Activated CD4-positive, alpha-beta T cell treated with anti-CD3 and anti-CD28 coated beads, Interleukin-2, amount 50 U/mL, for 48 hours (primary cell): Measurements from ENCODE around the gene CPA1.

ENCODE experiments used
- DNase-seq, 2 experiments: peaks; one replicate each; pipeline ENCODE4 v3.0.0-alpha.2; 2020

CPA1 gene

DNA sequence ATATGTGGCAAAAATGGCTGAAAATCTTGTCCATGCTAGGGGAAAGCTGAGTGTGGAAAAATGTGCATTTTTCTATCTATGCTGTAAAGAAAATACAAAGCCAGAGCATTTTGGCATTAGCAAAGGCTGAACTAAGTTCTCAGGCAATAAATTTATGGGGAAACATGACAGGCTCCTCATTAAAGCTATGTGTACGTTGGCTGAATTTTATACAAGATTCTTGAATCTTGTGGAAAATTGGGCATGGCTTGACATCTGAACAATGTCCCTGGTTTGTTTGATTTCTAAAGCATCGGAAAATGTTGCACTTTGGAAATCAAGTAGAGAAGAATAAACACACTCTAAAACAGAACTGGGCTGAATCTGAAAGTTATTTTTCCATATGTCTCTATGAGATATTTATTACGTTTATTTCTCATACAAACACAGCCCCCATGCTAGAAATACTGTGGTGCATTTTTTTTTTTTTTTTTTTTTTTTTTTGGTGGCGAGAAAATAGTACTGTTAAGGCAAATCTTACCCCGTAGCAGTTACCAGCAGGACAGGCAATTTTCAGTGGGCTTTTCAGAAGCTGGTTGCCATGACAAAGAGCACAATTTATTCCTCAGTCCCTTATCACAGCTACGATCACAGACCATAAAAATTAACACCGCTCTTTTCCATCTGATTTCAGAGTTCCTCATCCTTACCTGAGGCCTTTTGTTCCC, 16.9 kb downstream of the CPA1 start:
- DNase-seq = no peak

DNA sequence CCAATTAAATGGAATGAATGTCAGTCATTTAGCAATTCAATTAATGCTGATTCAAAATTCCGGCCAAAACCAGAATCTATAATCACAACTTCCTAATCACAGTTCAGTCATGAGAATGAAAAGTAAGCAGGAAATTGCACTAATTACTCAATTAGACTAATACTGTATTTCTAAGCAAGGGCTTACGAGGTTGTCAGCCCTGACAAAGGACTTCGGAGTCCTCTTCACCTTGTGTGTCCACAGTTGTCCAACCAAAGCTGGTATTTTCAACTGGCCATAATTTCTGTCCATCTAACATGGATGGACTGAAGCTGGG, 17.4 kb downstream of the CPA1 start:
- no peak for DNase-seq

DNA sequence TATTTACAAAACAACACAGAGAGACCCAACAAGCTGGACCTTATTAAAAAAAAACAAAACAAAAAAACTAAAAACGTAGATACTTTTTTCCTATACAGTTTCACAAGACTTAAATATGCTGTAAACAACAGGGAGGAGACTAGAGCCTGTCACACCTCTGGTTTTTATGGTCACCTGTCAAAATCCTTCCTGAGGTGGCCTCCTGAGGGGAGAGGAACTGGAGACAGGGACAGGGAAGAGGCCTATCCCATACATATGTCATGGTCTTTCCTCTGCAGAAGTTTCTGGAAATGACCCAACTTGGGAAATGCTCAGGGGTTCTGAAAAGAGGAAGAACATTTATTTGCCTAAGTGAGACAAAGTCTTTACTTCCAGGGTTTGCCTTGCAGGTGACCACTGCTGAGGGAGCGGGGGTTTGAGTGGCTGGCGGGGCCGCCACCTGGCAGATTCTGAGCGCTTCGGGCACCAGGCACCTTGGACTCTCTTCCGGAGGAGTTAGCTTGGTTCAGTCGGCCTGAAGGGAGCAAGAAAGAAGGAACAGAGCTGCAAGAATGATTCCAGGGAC, 18.3 kb downstream of the CPA1 start:
- no peak for DNase-seq

DNA sequence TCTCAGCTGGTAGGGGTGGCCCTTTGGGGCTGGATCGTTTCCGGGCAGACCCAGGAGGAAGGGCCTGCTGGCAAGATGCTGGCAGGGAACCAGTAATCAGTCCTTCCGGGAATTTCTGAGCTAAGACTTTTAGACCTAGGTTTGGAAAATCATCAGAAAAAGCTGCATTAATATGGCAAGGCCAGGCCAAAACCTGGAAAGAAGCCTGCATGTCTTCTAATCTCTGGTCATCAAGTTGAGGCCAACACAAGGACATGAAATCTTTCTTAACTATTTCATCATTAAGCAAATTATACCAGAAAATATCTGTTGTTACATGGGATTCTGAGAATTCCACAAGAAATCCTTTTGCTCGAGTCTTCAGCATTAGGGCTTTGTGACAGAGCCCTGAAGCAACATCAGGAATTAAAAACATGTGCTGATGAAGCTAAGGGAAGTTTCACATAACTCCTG, 19.9 kb downstream of the CPA1 start:
- DNase-seq = no peak

DNA sequence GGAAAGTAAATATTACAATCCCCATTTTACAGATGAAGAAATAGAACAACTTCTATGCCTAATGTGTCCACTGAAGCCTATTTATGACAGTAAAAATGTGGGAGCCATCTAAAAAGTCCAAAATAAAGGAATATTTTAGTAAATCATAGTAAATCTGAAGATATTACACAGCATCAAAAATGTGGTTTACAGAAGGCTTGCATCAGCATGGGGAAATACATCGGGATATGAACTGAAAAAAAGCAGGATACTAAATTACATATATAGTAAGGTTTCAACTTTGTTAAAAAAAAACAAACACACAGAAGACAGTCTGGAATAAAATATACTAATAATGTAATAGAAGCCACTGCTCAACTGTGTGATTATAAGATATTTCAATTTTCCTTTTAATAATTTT, 20.8 kb downstream of the CPA1 start:
- DNase-seq = no peak

DNA sequence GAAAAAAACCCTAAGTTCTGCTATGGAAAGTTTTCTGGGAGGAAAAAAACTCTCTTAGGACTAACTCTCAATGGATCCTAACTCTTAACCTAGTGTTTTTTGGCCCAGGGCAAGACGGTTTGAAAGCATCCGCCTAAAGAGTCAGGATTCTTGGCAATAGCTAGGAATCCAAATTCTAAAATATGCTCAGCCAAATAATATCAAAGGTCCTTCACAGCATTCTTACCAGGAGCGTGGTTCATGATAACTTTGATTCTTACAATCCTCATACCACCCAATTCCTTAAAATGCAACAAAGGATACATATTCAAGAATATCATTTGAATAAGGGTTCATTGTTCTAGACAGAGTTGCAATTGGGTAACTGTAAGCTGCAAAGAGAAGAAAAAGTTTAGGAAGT, 21.3 kb downstream of the CPA1 start:
- DNase-seq = no peak

DNA sequence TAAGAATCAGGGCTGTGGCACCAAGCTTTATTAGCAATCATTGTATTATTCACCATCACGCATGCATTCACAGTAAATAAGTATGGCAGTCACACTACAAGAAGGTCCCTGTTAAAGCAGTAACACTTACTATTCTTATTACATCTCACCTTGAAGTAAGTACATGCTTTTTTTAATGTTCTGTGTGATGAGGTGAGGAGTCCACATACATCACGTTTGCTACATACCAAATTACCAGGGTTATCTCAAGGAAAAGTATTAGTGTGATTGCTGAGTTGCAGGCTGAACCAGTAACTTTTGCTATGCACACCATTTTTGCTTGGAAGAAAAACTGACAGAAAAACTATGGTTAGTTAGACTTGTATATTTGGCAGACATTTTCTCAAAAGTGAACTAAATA, 24.7 kb downstream of the CPA1 start:
- no peak for DNase-seq

DNA sequence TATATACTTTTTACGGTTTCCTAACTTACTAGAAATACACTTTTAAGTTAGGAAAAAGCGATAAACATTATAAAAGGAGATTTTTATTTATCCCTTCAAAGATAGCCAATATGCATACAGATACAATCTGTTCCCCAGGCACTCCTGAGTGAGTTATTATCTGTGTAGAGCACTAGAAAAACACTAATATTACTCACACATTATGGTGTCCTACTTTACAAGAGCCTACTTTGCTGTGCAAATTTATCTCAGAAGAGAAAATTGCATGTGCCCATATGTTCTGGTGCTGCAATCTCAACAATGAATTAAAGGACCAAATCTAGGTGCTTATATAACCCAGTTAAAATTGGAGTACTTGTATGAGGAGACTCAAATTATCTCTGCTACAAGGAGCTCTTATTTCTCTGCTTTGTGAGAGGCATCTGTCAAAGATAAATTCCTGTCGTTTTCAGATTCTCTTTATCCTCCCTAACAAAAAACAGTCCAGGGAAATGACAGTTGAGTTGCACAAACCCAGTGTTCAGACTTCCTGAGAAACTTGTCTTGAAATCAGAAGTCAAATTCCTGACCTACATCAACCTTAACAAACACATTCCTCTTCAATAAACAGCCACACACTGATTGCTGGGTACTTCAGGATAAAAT, 28.9 kb downstream of the CPA1 start:
- DNase-seq = no peak

DNA sequence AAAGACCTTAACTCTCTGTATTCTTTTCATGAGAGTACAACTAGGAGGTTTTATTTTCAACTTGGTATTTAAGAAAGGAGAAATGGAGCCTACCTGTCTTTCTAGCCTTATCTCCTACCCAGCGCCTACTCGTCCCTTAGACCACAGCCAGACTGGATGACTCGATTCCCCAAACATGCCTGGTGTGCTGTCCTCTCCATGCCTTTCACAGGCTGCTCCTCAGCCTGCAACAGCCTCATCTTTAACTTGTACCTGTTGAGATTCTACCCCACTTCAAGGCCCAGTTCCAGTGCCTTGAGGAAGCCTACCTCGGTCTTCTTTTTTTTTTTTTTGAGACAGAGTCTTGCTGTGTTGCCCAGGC, 29.4 kb downstream of the CPA1 start:
- no peak for DNase-seq

DNA sequence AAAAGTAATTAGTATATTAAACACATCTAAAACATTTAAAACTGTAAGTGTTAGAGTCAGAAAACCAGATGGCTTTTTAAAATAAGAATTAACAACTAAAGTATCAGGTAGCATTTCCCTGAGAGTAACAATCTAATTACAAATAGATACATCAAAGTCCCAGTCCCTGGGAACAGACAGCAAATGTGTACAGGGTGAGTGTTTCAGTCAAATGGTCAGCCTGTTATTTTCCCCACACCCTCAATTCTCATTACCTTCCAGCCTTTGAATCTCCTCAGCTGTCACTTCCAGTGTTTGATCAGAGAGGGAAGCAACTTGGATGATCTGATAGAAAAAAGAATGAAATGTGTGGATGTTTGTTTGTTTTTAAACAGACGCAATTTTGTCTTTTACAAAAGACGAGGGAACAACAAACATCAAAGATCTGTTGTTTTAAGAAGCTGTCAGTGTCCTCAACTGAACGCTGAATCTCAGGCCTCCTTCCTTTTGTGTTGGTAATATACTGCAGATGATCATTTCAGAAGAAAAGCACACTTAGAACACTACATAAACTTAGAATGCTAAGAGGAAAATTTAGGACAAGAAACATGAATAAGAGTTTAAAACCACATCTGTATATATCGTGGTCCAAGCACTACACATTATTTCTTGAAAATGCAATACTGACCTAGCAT, 30.7 kb downstream of the CPA1 start:
- no peak for DNase-seq

DNA sequence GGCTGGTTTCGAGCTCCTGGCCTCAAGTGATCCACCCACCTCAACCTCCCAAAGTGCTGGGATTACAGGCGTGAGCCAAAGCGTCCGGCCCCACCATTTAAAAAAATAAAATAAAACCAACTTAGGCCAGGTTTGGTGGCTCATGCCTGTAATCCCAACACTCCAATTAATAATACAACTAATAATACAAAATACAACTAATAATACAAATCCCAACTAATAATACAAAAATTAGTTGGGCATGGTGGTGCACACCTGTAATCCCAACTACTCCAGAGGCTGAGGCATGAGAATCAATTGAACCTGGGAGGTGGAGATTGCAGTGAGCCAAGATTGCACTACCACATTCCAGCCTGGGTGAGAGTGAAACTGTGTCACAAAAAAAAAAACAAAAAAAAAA, 32.9 kb downstream of the CPA1 start:
- DNase-seq = no peak

DNA sequence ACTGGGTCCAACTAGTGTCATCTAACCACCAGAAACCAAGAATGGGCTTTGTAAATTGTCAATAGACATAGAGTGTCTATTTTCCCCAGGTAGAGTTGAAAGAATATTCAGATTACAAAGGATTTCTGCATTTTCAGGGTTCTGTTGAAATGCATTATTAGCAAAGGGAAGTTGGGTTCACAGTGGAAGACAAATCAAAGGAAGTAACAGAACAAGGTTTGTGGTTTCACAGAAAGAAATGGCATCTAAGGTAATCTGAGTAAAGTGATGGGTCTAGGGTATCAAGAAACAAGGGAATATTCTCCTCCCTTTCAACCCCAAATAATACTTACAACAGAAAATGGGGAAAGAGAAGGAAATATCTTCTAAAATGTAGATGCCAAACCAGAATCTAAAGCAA, 34.7 kb downstream of the CPA1 start:
- no peak for DNase-seq

DNA sequence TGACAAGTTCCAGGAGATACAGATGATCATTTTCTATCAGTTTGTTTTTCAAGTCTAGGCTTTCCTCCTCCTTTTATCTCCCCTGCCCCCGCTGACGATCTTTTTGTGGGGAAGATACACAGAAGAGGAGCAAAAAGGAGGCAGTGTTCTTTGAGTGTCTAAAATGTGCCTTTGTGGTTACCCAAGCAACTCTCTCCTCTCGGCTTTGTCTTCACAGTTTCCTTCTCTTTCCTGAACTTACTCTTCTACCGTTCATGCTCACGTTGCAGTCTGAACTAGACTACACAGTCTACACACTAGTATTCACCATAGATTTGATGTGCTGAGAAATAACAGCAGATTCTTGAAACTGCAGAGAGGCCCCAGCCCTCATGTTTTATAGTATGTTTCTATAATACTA, 36.9 kb downstream of the CPA1 start:
- peak in 1 of 2 experiments; percentile 28 for DNase-seq

DNA sequence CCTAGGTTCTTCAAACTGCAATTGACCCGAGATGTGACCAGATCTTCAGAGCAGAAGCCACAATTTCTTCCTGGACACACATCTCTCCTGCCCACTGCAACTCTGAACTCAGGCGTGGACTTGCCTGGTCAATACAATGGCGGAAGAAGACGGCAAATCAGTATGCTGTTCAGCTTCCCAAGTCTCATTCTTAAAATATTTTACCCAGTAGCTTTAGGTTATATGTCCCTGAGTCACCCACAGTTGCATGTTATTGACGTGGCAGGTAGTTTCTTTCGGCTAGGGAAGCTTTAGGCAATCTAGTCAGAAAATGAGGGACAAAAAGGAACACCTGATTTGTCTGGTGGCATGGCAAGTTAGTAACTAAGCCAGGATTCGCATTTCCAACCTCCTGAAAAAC, 38.0 kb downstream of the CPA1 start:
- no peak for DNase-seq

DNA sequence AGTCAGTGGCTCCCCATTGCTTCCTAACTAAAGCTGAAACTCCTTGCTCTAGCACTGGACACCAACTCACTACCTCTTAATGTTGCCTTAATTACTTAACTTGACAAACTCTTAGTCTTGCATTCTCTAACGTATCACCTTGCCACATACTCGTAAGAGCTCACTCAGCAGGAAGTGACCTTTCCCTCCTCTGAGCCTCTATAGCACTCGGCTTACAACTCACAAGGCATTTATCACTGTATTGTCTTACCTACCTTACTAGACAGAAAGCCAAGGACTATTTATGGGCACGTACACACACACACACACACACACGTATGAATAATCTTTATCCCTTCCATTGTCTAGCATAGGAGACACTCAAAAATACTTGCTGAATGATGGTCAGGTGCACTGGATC, 39.4 kb downstream of the CPA1 start:
- no peak for DNase-seq

DNA sequence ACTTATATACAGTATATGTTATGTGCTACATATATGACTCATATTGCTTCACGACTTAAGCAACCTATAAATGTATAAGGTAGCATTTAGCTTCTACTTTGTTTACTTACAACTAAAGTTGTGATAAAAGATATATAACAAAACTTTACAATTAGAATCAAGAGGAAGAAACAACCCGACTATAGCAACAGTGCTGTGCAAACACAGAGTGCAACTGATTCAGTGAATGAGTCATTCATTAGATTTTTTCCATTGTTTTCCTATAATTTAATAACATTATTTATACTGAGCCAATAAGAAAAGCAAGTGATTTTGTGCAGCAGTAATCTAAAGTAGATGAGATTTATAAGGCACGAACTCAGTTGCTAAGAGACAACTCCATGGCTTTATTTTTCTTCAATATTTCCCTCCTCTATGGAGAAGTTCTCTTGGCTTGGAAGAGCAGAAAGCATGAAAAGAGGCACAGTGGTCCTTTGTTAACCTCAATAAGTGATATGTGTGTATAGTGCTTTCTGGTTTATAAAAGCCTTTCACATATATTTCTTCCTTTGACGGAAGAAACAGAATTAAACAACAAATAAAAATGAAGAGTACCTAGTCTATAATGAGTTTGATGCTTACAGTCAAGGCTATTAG, 40.8 kb downstream of the CPA1 start:
- no peak for DNase-seq

DNA sequence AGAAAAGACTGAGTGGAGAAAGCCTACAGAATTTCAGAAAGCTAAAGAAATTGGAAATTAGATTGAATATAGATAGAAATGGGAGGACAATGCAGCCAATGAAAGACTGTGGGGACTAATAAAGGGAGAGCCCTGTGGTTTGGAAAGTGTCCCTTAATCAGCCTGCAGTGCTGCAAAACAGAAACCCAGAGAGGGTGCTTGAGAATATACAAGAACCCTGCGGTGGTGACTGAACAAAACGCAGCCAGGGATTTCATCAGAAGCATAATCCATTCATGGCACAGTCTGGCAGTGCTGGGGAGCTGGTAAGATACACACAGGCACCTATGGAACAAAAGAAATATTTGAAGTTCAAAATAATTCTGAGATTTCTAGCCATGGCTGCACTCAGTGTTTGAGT, 41.4 kb downstream of the CPA1 start:
- DNase-seq = no peak

DNA sequence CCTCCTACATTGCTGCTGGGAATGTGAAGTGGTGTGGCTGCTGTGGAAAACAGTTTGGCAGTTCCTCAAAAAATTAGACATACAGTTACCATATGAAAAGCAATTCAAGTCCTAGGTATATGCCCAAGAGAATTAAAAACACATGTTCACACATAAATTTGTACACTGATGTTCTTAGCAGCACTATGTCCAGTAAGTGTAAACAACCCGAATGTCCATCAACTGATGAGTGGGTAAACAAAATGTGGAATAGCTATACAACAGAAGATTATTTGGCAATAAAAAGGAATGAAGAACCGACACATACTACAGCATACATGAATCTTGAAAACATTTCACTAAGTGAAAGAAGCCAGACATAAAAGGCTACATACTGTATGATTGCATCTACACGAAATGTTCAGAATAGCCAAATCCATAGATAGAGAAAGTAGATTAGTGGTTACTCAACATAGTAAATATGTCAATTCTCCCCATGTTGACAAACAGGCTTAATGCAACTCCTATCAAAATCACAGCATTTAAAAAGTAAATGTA, 43.3 kb downstream of the CPA1 start:
- no peak for DNase-seq

DNA sequence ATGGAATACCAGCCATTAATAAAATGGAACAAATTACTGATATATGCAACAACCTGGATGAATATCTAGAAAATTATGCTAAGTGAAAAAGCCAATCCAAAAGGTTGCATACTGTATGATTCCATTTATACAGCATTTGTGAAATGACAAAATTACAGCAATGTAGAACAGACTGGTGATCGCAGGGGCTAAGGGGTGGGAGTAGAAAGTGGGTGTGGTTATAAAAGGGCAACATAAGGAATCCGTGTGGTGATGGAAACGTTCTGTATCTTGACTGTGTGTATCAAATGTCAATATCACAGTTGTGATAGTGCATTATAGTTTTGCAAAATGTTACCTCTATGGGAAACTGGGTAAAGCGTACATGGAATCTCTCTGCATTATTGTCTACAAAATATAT, 45.5 kb downstream of the CPA1 start:
- no peak for DNase-seq

DNA sequence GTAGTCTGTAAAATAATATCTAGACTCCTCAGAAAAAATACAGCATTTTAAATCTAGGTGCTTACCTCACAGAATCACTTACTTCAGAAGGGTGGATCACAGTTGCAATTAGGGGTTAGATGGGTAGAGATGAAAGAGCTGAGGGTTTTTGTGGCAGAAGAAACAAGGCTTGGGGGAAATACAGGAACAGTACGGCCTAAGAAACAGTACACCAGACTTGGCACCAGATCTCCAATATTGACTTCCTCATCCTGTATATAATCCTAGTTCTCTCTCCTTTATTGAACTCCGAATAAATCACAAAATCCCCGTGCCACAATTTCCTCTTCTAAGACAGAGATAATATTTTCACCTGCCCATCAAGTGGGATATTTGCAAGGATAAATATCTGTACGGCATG, 46.3 kb downstream of the CPA1 start:
- DNase-seq = no peak

DNA sequence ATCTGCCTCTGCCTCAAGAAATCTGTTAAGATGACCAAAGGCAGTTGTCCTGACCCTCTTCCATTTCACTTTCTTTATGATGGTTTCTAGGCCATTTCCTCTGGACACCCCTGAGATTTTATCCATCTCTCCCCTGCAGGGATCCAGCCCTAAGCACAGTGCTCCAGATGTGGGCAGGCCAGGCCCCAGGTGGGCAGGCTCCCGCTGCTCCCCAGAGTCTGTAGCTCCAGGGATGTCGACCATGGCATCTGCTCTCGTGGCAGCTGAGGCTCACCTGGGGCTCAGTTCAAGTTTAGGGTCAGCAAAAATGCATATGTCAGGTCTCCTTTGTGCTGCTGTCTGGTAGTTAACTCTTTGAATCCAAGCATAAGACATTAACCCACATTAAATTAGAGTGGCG, 48.7 kb downstream of the CPA1 start:
- no peak for DNase-seq

DNA sequence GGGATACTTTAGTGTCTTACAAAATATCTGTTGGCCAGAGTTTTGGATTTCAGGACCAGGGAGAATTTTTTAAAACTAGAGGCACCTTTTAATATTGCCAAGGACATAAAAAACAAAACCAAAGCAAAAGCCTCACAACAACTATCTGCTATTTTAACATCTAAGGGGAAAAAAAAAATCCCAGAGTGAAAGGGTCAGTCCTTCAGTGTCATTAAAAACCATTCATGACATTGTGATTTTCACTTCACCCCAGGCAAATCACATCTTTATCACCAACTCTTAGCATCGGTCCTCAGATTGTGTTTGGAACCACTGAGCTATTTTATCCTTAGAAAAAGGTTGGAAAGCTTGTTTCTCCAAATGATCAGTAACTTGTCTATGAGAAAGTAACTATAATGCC, 49.8 kb downstream of the CPA1 start:
- DNase-seq = no peak

DNA sequence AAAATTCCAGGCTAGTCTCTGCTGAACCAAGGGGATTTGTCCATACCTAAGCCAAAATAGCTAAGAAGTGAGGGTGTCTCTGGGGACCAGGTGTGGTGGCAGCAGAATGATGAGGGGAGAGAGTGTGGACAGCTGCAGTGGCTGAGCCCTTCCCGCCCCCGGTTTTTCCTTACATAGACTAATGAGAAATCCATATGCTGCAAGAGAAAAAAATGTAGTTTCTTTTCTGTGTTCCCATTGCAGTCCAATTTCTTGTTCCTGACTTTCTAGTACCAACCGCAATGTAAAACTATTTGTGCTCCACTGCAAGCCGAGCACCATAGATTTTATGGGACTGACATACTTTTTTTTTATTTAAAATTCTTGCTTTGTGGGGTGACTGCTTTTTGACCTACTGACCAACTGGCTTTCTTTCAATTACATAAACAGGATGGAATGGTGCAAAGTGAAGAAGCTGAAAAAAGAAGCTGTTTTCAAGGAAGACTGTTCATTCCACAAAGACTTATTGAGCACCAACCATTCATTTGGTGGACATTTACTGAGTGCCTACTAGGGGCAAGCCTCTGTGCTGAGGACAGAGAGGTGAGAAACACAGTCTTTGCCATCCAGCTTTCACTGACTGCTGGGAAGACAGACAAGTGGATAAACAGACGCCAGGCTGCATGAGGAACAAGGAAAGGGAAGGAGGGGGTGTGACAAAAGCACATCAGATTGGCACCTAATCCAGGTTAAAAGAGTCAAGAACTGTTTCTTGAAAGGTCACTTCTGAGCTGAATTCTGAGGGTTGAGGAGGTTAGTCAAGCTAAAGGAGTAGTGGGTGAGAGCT, 50.8 kb downstream of the CPA1 start:
- no peak for DNase-seq
